ENCODE results near the gene AGRP.

DNA sequence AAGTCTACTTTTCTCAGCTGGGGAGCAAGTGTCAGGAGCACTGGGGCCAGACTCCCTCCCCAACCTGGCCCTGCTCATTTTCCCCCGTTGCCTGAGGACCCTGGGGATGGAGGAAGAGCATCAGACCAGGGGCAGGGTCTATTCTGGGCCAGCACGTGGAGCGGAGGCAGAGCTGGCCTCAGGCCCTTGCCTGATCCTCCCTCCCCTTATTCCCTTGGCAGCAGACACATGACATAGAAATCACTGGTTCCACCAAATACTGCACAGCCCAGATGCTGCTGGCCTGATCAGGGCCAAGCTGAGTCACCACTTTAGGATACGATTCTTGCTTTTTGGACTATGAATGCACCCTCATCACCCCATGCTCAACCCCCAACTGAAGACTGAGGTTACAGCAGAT lies 15.8 kb upstream of the AGRP start:
- TF ChIP-seq, protein P1, sequence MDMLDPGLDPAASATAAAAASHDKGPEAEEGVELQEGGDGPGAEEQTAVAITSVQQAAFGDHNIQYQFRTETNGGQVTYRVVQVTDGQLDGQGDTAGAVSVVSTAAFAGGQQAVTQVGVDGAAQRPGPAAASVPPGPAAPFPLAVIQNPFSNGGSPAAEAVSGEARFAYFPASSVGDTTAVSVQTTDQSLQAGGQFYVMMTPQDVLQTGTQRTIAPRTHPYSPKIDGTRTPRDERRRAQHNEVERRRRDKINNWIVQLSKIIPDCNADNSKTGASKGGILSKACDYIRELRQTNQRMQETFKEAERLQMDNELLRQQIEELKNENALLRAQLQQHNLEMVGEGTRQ (CRISPR knock-in tag; IDR thresholded peaks at IDR 0.05), result no peak
- TF ChIP-seq MLX (CRISPR knock-in tag; IDR thresholded peaks at IDR 0.05), result no peak
